Astrocyte (in vitro differentiated cells and primary cell): ENCODE data around the gene ANKHD1. TPM values are rescaled to one million over a fixed set of nuclear protein-coding genes. Genes with fewer than 3 reads are reported as not detected.

ENCODE experiments used
- DNase-seq: peaks from one replicate; pipeline ENCODE4 v3.0.0-alpha.2; 2010; ENCODE audit warnings: low read depth
- FAIRE-seq: peaks from 2 replicates; lab custom pipeline; 2011; peaks lifted over from hg19 to GRCh38; lab: Jason Lieb, UNC
- H2AFZ ChIP-seq: 2 replicates; pipeline ENCODE4 v1.6.0; 2012; ENCODE audit warnings: low read depth, low read length, inconsistent platforms
- H3K27ac ChIP-seq: 2 replicates; pipeline ENCODE4 v1.5.1; 2011; ENCODE audit warnings: low read depth, low read length, inconsistent platforms
- H3K27me3 ChIP-seq: 2 replicates; pipeline ENCODE4 v1.6.0; 2011; ENCODE audit warnings: low read length, inconsistent platforms; ENCODE audit not compliant: insufficient read depth
- H3K36me3 ChIP-seq: 2 replicates; pipeline ENCODE4 v1.5.1; 2011; ENCODE audit warnings: low read length, inconsistent platforms; ENCODE audit not compliant: insufficient read depth
- H3K4me1 ChIP-seq: 2 replicates; pipeline ENCODE4 v1.5.1; 2011; ENCODE audit warnings: low read length, inconsistent platforms; ENCODE audit not compliant: insufficient read depth
- H3K4me2 ChIP-seq: 2 replicates; pipeline ENCODE4 v1.6.0; 2012; ENCODE audit warnings: low read length, inconsistent platforms
- H3K4me3 ChIP-seq: 2 replicates; pipeline ENCODE4 v1.5.1; 2011; ENCODE audit warnings: low read depth, mild to moderate bottlenecking, low read length, inconsistent platforms; ENCODE audit not compliant: insufficient read depth
- H3K79me2 ChIP-seq: 2 replicates; pipeline ENCODE4 v1.6.0; 2012; ENCODE audit warnings: mild to moderate bottlenecking, low read length, inconsistent platforms; ENCODE audit not compliant: insufficient read depth
- H3K9ac ChIP-seq: 2 replicates; pipeline ENCODE4 v1.6.0; 2012; ENCODE audit warnings: mild to moderate bottlenecking, low read length, inconsistent platforms
- H3K9me3 ChIP-seq: 2 replicates; pipeline ENCODE4 v1.5.1; 2012; ENCODE audit warnings: low read depth, mild to moderate bottlenecking, low read length, inconsistent platforms; ENCODE audit not compliant: insufficient read depth
- H4K20me1 ChIP-seq: 2 replicates; pipeline ENCODE4 v1.6.0; 2012; ENCODE audit warnings: low read length, inconsistent platforms; ENCODE audit not compliant: insufficient read depth
- H3K27ac Mint-ChIP-seq: one replicate; pipeline ENCODE4 v1.8.0; 2021; ENCODE audit warnings: mild to moderate bottlenecking, mixed read lengths; ENCODE audit not compliant: unreplicated experiment
- H3K27me3 Mint-ChIP-seq: one replicate; pipeline ENCODE4 v1.8.0; 2021; ENCODE audit warnings: low read depth, mixed read lengths; ENCODE audit not compliant: unreplicated experiment
- H3K36me3 Mint-ChIP-seq: one replicate; pipeline ENCODE4 v1.8.0; 2021; ENCODE audit warnings: low read depth, mixed read lengths; ENCODE audit not compliant: unreplicated experiment
- H3K4me1 Mint-ChIP-seq: one replicate; pipeline ENCODE4 v1.8.0; 2021; ENCODE audit warnings: low read depth, mixed read lengths; ENCODE audit not compliant: unreplicated experiment
- H3K4me3 Mint-ChIP-seq: one replicate; pipeline ENCODE4 v1.8.0; 2021; ENCODE audit warnings: mild to moderate bottlenecking, moderate library complexity, mixed read lengths; ENCODE audit not compliant: unreplicated experiment
- H3K9me3 Mint-ChIP-seq: one replicate; pipeline ENCODE4 v1.8.0; 2021; ENCODE audit warnings: mild to moderate bottlenecking, mixed read lengths; ENCODE audit not compliant: unreplicated experiment
- CTCF ChIP-seq: IDR thresholded peaks from 2 replicates; pipeline ENCODE4 v1.5.1; 2011; ENCODE audit warnings: low read depth, mild to moderate bottlenecking, inconsistent platforms, low read length, moderate library complexity; ENCODE audit not compliant: insufficient read depth
- EZH2 ChIP-seq: IDR thresholded peaks from 2 replicates; pipeline ENCODE4 v1.6.1; 2012; ENCODE audit warnings: mild to moderate bottlenecking, low read length, inconsistent platforms; ENCODE audit not compliant: insufficient read depth
- total RNA-seq: library from RNA; stranded (reverse); gene quantifications from 2 replicates; pipeline ENCODE4 v1.2.1, GENCODE V29; 2021

ANKHD1 gene
- total RNA-seq, 1 donor from 2014 or later: 56.5 TPM

DNA sequence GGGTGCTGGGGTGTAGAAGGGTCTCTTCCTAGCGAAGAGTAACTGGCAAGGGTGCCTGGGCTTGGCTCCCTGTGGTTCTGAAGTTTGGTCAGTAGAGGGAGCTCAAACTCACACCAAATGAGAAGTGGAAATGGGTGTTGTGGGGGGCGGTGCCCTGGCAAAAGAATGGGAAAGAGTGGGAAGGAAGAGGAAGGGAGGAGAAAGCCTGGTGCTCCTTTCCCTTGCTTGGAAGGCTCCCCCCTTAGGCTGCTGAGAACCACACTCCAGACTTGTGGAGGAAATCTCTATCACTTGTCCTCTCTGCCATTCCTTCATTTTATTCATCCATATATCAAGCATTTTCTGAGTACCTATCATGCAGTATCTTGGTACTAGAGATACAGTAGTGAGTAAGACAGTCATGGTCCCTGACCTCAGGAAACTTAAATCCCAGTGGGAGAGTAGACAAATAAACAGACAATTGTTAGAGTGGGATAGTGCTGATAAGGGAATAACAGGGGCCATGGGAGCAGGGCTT, 28.6 kb upstream of the ANKHD1 start:
- Histone ChIP-seq H3K27ac (no peak overlapping the region), H2AFZ (peak overlapping the region; percentile 59), H3K4me1 (no peaks in the 10 kb centered on the region), H4K20me1 (no peaks in the 10 kb centered on the region), H3K27me3 (no peaks in the 10 kb centered on the region), H3K4me3 (no peak overlapping the region), H3K4me2 (no peak overlapping the region), H3K9ac (no peak overlapping the region), H3K36me3 (no peaks in the 10 kb centered on the region), H3K79me2 (no peaks in the 10 kb centered on the region), H3K9me3 (no peaks in the 10 kb centered on the region)
- Mint-ChIP-seq H3K27ac (no peak overlapping the region), H3K36me3 (peaks cover 1% of the 10 kb centered on the region), H3K4me1 (no peaks in the 10 kb centered on the region), H3K27me3 (no peaks in the 10 kb centered on the region), H3K9me3 (no peaks in the 10 kb centered on the region), H3K4me3 (no peak overlapping the region)
- peak; percentile 53 for DNase-seq
- peak; percentile 72 for TF ChIP-seq CTCF
- no peak for TF ChIP-seq EZH2
- peak; percentile 56 for FAIRE-seq

GRCh38 chr5:140381351-140381750, 20.3 kb upstream of the ANKHD1 start:
- H3K4me1 ChIP-seq: no peaks in the 10 kb centered on the region
- no peak for DNase-seq

More at GRCh38 chr5:140381351-140381750, 20.3 kb upstream of the ANKHD1 start:
- Histone ChIP-seq H3K27me3 (no peaks in the 10 kb centered on the region), H3K4me2 (no peak overlapping the region), H3K4me3 (no peak overlapping the region), H3K79me2 (no peaks in the 10 kb centered on the region), H3K9me3 (no peaks in the 10 kb centered on the region), H2AFZ (no peak overlapping the region), H3K27ac (no peak overlapping the region), H4K20me1 (no peaks in the 10 kb centered on the region), H3K36me3 (no peaks in the 10 kb centered on the region), H3K9ac (no peak overlapping the region)
- H3K4me1 Mint-ChIP-seq: no peaks in the 10 kb centered on the region
- no peak overlapping the region for H3K4me3 Mint-ChIP-seq
- H3K27me3 Mint-ChIP-seq: no peaks in the 10 kb centered on the region
- no peak for TF ChIP-seq CTCF
- no peak for TF ChIP-seq EZH2
- H3K27ac Mint-ChIP-seq: no peak overlapping the region
- no peak for FAIRE-seq
- no peaks in the 10 kb centered on the region for H3K36me3 Mint-ChIP-seq
- H3K9me3 Mint-ChIP-seq: no peaks in the 10 kb centered on the region
